NCI-H2196 treated with DMSO at 0.1 percent for 48 hours (cell line): ENCODE measurements around the gene LRRC47.

Experiments used
- DNase-seq: peaks from one replicate; lab custom pipeline; 2025; ENCODE audit not compliant: unreplicated experiment; lab: John Stamatoyannopoulos, UW

LRRC47 gene

GRCh38 chr1:3787349-3787715 lies 9.0 kb downstream of the LRRC47 start:
- DNase-seq: no peak

DNA sequence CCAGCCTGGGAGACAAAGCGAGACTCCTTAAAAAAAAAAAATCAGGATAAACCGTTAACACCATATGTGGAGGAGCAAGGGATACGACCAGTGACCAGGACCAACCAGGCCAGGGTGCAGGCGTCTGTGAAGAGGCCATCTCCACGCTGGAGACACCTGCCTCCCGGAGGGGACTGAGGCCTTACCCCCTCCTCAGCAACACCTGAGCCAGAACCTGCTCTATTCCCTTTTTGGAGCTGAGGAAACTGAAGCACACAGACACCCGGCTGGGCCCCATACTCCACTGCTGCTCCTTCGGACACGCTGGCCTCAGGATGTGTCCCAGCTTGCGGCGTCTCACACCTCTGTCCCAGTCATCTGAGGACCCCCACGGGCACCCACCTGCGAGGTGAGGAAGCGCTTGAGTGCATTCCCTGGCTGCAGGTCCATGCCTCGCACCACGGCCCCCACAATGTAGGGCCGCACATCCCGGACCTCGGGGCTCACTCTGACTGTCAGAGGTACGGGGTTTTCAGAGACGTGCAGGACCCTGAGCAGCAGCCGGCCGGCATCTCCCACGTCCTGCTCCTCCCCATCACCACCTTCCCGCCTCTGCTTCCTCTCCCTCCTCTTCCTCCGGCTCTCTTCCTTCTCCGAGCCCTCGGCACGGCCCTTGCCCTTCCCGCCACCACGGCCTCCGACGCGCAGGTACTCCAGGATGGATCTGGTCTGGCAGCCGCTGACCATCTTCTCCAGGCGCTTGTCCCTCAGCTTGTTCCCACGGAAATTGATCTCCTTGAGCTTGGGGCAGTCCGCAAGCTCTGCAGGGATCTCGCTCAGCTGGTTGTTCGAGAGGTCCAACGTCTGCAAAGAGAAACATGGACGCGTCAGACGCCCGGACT lies 9.6 kb downstream of the LRRC47 start:
- DNase-seq: no peak

DNA sequence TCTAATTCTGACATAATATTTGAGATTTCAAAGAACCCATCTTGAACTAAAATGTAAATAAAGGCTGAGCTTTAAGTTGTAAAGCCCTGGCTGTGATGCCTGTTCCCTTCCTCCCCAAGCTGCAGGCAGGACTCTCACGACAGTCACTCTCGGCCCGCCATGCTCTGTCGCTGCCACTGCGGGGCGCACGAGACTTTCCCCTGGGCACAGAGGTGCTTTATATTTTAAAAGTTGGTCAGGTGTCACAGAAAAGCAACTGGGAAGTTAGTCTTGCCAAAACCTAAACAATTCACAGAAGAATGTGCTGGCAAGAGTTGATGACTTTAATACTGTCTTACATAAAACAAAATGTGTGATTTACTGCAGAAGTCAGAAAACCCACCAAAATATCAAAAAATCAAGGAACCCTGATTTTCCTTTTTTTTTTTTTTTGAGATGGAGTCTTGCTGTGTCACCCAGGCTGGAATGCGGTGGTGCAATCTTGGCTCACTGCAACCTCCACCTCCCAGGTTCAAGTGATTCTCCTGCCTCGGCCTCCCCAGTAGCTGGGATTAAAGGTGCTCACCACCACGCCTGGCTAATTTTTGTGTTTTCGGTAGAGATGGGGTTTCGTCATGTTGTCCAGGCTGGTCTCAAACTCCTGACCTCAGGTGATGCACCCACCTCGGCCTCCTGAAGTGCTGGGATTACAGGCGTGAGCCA lies 10.7 kb downstream of the LRRC47 start:
- DNase-seq: no peak

- no peak for DNase-seq
Measured at GRCh38 chr1:3785045-3785444, 11.3 kb downstream of the LRRC47 start.

GRCh38 chr1:3783651-3784474 lies 12.4 kb downstream of the LRRC47 start:
- DNase-seq: no peak

DNA sequence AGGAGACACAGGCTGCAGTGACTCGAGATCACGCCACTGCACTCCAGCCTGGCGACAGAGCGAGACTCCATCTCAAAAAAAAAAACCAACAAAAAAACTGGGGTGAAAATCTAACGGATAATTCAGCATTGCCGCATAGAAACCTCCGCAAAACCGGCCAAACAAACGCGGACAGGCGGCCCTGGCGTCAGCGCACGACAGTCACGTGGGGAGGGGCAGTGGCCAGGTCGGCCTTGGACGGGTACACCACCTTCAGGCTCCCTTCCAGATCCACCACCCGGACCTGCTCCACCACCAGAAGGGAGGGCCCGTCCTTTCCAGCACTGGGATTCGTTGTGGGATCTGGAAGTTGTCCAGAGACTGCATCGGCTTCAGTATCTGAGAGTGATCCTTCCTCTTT lies 15.4 kb downstream of the LRRC47 start:
- DNase-seq: no peak

DNA sequence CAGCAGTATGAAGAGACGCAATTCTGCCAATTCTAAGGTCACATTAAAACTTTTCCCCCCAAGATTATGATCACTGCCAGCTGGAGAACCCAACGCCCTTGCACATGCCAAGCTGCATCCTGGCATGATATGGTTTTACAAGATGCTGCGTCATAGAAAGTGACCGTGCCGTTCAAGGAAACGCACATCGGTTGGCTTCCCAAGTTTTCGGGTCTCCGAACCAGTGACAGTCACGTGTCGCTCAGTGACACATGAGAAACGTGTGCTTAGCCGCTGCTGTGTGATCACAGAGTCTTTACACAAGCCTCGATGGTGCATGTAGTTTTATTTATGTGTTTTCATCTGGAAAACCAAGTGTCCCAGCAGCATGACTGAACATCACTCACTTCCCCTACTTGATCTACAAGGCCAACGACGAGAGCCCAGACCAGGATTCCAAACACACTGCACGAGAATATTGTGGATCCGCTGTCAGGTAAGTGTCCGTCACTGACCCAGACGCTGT lies 16.3 kb downstream of the LRRC47 start:
- DNase-seq: no peak

DNA sequence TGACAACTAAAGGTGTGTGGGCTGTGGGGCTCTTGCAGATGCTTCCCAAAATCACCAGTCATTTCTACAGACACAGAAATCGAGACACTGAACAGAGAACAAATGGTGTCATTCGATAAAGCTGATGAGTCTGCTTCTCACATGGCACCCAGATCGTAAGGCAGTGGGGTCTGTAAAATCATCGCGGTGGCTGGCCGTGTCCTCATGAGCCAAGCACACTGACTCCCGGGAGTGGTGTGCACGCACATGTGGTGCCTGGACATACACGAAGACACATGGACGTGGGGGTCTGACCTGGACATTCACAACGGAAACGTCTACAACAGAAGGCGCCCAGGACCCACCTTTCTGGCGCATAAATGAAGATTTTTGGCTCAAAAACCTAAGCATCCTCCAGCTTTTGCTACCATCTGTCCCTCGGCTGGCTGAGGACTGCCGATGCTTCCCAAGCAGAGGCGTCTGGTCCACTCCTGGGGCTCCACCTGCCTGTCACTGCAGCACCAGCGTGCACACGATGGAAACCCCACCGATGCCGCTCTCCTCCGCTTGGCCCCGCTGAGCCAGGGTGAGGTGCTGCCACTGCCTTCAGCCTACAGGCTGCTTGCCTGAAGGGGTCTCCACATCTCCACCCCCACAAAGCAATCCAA lies 16.9 kb downstream of the LRRC47 start:
- DNase-seq: no peak

DNA sequence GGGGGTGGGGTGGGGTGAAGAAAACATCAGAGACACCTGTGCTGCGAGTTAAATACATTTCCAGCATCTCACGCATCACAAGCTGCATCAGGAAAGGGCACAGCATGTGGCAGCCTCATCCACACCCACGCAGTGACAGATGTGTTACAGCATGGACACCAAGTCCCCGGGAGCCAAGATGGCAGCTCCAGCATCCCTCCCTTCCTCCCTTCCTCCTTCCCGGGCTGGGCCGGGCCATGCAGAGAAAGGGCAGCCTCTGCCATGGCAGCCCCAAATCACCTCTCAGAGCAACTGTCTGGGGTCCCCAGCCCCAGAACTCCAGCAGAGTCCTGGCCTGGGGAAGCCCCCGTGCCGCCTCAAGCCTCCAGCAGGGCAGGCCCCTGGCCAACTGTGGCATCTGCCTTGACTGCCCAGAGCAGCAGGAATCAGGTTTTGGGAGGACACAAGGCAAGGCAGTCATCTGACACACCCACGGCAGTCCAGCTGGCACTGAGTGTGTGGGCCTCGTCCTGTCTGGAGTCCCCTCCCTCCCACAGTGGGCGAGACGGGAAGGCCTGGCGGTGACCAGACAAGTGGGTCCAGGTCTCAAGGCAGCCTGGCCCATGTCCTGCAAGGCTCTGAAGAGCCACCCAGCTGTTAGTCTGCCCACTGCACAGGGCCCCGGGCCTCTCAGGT lies 17.6 kb downstream of the LRRC47 start:
- DNase-seq: no peak

- no peak for DNase-seq
Measured at GRCh38 chr1:3777647-3778589, 18.4 kb downstream of the LRRC47 start.

- DNase-seq: no peak
Measured at GRCh38 chr1:3777078-3777547, 19.2 kb downstream of the LRRC47 start.

DNA sequence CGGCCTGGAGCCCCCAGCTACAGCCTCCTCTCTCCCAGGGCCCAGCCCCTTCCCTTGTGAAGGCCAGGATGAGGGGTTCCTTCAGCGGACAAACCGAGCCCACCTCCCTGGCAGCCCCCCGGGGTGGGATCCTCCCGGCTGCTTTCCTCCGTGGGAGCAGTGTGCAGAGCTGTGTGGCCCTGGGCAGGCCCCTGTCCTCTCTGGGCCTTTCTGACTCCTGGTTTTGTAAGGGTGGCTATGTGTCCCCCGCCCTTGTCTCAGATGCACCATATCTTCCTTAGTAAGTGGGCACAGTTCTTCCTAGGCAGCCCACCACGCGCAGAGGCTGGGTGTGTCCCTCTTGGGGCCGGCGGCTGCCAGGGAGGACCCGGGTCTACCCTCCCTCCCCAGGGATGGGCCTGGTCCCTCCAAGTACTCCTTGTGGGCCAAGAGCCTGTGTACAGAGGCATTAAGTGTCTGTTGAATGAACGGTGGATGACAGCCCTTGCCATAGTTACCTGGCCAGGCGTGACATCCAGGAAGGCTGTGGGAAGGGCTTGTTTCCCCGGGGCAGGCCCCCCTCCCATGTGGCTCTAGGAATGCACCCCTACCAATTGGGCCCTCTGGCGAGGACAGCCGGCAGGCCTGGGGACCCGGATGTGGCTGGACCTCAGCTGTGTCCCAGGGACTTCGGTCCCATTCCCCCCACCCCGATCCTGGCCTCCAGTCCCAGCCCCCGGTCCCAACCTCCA lies 19.9 kb downstream of the LRRC47 start:
- DNase-seq: no peak

GRCh38 chr1:3775490-3776230 lies 20.6 kb downstream of the LRRC47 start:
- DNase-seq: peak; percentile 84

DNA sequence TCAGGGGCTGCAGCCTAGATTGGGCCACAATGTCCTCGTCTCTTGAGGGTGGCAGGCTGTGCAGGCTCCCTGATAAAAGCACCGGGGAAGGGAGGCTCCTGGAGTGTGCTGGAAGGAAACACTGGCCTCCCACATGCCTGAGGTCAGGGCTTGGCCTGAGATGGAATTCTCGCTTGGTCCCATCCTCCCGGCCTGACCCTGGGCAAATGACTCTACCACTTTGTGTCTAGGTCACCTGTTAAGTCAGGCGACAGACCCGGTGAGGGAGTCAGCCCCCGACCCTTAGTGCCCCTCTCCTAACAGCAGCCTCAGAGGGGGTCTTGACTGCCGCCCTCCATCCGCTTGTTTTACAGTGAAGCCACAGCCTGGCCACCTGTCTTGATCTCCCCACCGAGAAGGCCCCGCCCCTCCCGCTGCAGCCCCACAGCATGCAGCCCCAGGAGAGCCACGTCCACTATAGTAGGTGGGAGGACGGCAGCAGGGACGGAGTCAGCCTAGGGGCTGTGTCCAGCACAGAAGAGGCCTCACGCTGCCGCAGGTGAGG lies 21.3 kb downstream of the LRRC47 start:
- no peak for DNase-seq

GRCh38 chr1:3774276-3774945 lies 21.9 kb downstream of the LRRC47 start:
- no peak for DNase-seq

DNA sequence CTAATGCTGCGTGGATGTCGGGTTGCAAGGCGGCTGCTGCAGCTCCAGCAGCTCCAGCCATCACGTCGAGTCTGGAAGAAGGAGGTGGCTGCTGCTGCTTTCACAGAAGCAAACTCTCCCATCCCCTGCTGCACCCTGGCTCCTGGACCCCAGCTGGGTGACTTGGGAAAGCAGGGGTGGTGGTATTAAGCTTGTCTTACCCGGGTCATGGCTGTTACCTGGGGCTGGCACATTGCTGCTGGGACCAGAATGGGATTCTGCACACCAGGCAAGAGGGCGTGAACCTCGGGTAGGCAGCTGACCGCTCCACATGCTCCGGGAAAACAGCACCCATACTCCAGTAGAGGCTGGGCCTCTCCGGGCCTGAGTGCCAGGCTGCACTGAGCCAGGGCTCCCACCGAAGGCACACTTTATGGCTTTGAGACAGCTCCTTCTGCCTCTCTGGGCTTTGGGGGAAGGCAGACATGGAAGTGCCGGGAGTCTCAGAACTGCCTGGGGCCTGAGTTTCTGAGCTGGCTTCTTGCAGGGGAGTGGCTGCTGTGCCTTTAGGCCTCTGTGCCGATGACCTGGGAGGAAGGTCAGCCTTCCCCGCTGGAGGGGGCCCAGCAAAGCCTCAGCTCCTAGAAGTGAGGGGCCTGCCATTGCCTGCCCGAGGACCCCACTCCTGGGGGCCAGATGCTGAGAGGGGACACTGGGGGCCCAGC lies 22.6 kb downstream of the LRRC47 start:
- DNase-seq: no peak
